Ishikawa (cell line): Measurements from ENCODE around the gene NKD1.

ENCODE experiments used
- CREB1 ChIP-seq: IDR thresholded peaks from 2 replicates; pipeline ENCODE4 v1.6.1; 2012; ENCODE audit warnings: low read depth
- EP300 ChIP-seq: IDR thresholded peaks from 2 replicates; pipeline ENCODE4 v1.6.1; 2012; ENCODE audit warnings: borderline replicate concordance
- FOXM1 ChIP-seq: IDR thresholded peaks from 2 replicates; pipeline ENCODE4 v1.6.1; 2012; ENCODE audit warnings: low read depth, borderline replicate concordance
- MAX ChIP-seq: IDR thresholded peaks from 2 replicates; pipeline ENCODE4 v1.6.1; 2012
- RAD21 ChIP-seq: IDR thresholded peaks from 2 replicates; pipeline ENCODE4 v1.6.1; 2012; ENCODE audit warnings: low read depth
- REST ChIP-seq: IDR thresholded peaks from 2 replicates; pipeline ENCODE4 v1.6.1; 2012; ENCODE audit warnings: low read depth, mild to moderate bottlenecking
- USF1 ChIP-seq: IDR thresholded peaks from 2 replicates; pipeline ENCODE4 v1.6.1; 2012
- YY1 ChIP-seq: IDR thresholded peaks from 2 replicates; pipeline ENCODE4 v1.6.1; 2012; ENCODE audit warnings: low read depth

GRCh38 chr16:50587543-50587942 is 39.3 kb downstream of the NKD1 start:
- TF ChIP-seq USF1: no peak
- no peak for TF ChIP-seq EP300
- TF ChIP-seq MAX: no peak
- no peak for TF ChIP-seq FOXM1
- no peak for TF ChIP-seq CREB1
- no peak for TF ChIP-seq RAD21
- TF ChIP-seq REST: no peak
- TF ChIP-seq YY1: no peak
